ENCODE data around the gene B2M. TPM values are rescaled to one million over a fixed set of nuclear protein-coding genes. Genes with fewer than 3 reads are reported as not detected.
A peak's percentile ranks its signal among the peaks of the same experiment; 100 is the strongest.

The B2M gene
- total and polyA plus RNA-seq, 10 of the 15 experiments (the other 5 are each of a cell fraction or from before 2014, with no cell fraction given) = 2,901 to 22,794 (median 8,374) TPM

- TF ChIP-seq ZBED1 (IDR thresholded peaks at IDR 0.05; ENCODE audit: borderline replicate concordance) = peak; percentile 32; the same call in 1 of the 2 replicates
- TF ChIP-seq CHD2 (IDR thresholded peaks at IDR 0.05; ENCODE audit: borderline replicate concordance, low read depth, low read length) = no peak
- TF ChIP-seq ZZZ3 (IDR thresholded peaks at IDR 0.05; ENCODE audit: control insufficient read depth, insufficient read length, low read depth) = no peak
- TF ChIP-seq ZNF217 (IDR thresholded peaks at IDR 0.05) = peak; percentile 96
- no peak for TF ChIP-seq USF2 (IDR thresholded peaks at IDR 0.05; ENCODE audit: borderline replicate concordance, low read depth, low read length)
- TF ChIP-seq BACH1 (IDR thresholded peaks at IDR 0.05; ENCODE audit: borderline replicate concordance) = peak; percentile 76; the same call in 1 of the 2 replicates
- TF ChIP-seq MEF2B (IDR thresholded peaks at IDR 0.05; ENCODE audit: partially characterized antibody, poor library complexity, severe bottlenecking) = no peak
- peak; percentile 9 for TF ChIP-seq SKIL (IDR thresholded peaks at IDR 0.05; ENCODE audit: low read depth, poor library complexity, severe bottlenecking)
- TF ChIP-seq FOXM1 (IDR thresholded peaks at IDR 0.05; ENCODE audit: low read depth, low read length) = peak; percentile 44; the same call in 1 of the 2 replicates
- no peak for TF ChIP-seq USF1 (IDR thresholded peaks at IDR 0.05; ENCODE audit: borderline replicate concordance, extremely low read length, insufficient read depth, low read depth, low read length)
- 0 out of 2 replicates have a peak, but pooled peaks have one; percentile 22 for TF ChIP-seq PRDM15 (CRISPR knock-in tag; IDR thresholded peaks at IDR 0.05)
- no peak for TF ChIP-seq NR2C1 (IDR thresholded peaks at IDR 0.05)
- TF ChIP-seq RB1 (IDR thresholded peaks at IDR 0.05; ENCODE audit: borderline replicate concordance) = no peak
- TF ChIP-seq CBFB (IDR thresholded peaks at IDR 0.05; ENCODE audit: low read depth) = peak; percentile 72
- no peak for TF ChIP-seq RBBP5 (conservative IDR thresholded peaks at IDR 0.05)
- peak; percentile 99 for TF ChIP-seq ZNF24 (IDR thresholded peaks at IDR 0.05)
- TF ChIP-seq PML (IDR thresholded peaks at IDR 0.05; ENCODE audit: low read length) = peak; percentile 84
- TF ChIP-seq ETV6 (conservative IDR thresholded peaks at IDR 0.05 in 1 of 2, IDR thresholded peaks at IDR 0.05 in 1 of 2; ENCODE audit: borderline replicate concordance in 1 of 2, low read depth in 1 of 2) = peak in 1 of 2 experiments; percentile 21; a peak in 1 of 4 replicates
- no peak for TF ChIP-seq YBX1 (IDR thresholded peaks at IDR 0.05)
- TF ChIP-seq RCOR1 (conservative IDR thresholded peaks at IDR 0.05; ENCODE audit: low read depth, low read length) = no peak
These were observed 851 bp upstream of the B2M start (continued) for GRCh38 chr15:44710236-44711095.
